Sigmoid colon (tissue), 3 donors: Measurements from ENCODE around the gene NAA40.

Source experiments
- POLR2A ChIP-seq, 2 donors: fragments of 450-650 bp; IDR thresholded peaks; one replicate each; pipeline ENCODE4 v1.6.1; 2016; ENCODE audit warnings: antibody characterized with exemption in 2 of 2, mild to moderate bottlenecking in 2 of 2, moderate library complexity in 2 of 2
- TF ChIP-seq, protein P1 (sequence below), 4 experiments: fragments of 450-650 bp in 3 of 4; fragments of 200-600 bp in 1 of 4; IDR thresholded peaks; one replicate each; pipeline ENCODE4 v1.5.1; 2016 to 2019; ENCODE audit warnings: antibody characterized with exemption in 4 of 4, mild to moderate bottlenecking in 3 of 4, moderate library complexity in 2 of 4

DNA sequence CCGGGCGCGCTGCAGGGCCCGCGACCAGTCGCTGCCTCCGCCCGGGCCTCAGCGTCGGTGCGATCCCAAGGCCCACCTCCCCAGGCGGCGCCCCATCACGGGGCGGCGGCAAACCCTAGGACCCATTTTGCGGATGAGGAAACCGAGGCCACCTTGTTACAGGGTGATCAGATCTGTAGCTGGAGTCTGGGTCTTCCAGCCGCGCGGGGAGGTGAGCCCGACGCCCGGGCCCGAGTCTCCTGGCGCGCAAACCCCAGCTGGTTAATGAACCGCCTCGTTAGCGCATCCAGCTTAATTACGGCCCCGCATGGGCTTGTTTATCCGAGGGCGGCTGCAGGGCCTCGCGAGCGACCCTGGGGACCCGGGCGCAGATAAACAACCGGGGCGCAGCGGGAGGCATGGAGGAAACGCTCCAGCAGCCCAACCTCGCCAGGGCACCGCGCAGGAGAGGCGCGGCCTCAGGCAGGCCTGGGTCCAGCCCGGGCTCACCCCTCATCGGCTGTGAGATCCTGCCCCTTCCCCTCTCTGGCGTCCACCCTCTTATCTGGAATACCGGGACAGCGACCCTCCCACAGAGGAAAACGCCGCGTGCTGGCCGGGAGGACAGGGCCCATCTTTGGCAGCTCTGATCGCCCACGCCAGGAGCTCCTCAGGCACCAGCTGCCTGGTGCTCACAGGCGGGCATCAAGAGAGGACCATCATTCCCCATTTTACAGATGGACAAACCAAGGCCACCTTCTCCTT is 62.1 kb downstream of the NAA40 start:
- TF ChIP-seq, protein P1, sequence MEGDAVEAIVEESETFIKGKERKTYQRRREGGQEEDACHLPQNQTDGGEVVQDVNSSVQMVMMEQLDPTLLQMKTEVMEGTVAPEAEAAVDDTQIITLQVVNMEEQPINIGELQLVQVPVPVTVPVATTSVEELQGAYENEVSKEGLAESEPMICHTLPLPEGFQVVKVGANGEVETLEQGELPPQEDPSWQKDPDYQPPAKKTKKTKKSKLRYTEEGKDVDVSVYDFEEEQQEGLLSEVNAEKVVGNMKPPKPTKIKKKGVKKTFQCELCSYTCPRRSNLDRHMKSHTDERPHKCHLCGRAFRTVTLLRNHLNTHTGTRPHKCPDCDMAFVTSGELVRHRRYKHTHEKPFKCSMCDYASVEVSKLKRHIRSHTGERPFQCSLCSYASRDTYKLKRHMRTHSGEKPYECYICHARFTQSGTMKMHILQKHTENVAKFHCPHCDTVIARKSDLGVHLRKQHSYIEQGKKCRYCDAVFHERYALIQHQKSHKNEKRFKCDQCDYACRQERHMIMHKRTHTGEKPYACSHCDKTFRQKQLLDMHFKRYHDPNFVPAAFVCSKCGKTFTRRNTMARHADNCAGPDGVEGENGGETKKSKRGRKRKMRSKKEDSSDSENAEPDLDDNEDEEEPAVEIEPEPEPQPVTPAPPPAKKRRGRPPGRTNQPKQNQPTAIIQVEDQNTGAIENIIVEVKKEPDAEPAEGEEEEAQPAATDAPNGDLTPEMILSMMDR (IDR thresholded peaks at IDR 0.05) = peak in 2 of 4 experiments; percentile 5 to 36
- TF ChIP-seq POLR2A (IDR thresholded peaks at IDR 0.05) = no peak
